Common myeloid progenitor, CD34-positive (primary cell): Measurements from ENCODE around the gene GRAPL.
"Not testable (repeated sequence)": the region's sequence is repeated elsewhere in the genome, so short reads cannot be mapped to it uniquely, and the experiment has no call there.

Source experiments
- CTCF ChIA-PET: fragments of 350-600 bp; sonication (Branson Sonifier 250); formaldehyde crosslinking; loops from one replicate; lab custom pipeline; 2021; ENCODE audit warnings: antibody characterized with exemption; lab: Charles Lee
- POLR2A ChIA-PET: fragments of 350-600 bp; sonication (Branson Sonifier 250); formaldehyde crosslinking; loops from one replicate; lab custom pipeline; 2021; ENCODE audit warnings: antibody characterized with exemption; lab: Charles Lee
- DNase-seq, 3 donors: peaks; one replicate each; pipeline versions ENCODE4 v3.0.0 to v3.0.0-alpha.2; 2013
- H3K27ac ChIP-seq, 2 experiments: 1 replicate in 1 of 2; 2 replicates in 1 of 2; pipeline ENCODE4 v1.7.0; 2013; ENCODE audit warnings: inconsistent platforms in 2 of 2, low read length in 2 of 2, mild to moderate bottlenecking in 2 of 2, low read depth in 1 of 2, moderate library complexity in 1 of 2; ENCODE audit not compliant: severe bottlenecking in 2 of 2, insufficient read depth in 1 of 2, poor library complexity in 1 of 2
- H3K27me3 ChIP-seq, 5 experiments: replicated peaks in 2 of 5; 1 replicate in 3 of 5; 2 replicates in 2 of 5; pipeline versions ENCODE4 v1.6.1 to v1.7.0; 2013; ENCODE audit warnings: low read length in 4 of 5, mild to moderate bottlenecking in 2 of 5, moderate library complexity in 2 of 5, inconsistent platforms in 1 of 5; ENCODE audit not compliant: insufficient read depth in 5 of 5, control insufficient read depth in 4 of 5
- H3K36me3 ChIP-seq, 4 experiments: 1 replicate in 2 of 4; 2 replicates in 2 of 4; pipeline versions ENCODE4 v1.6.1 to v1.7.0; 2013; ENCODE audit warnings: low read length in 3 of 4, control low read depth in 1 of 4, mild to moderate bottlenecking in 1 of 4; ENCODE audit not compliant: control insufficient read depth in 4 of 4, insufficient read depth in 4 of 4
- H3K4me1 ChIP-seq, 4 experiments: 1 replicate in 3 of 4; 2 replicates in 1 of 4; pipeline versions ENCODE4 v1.6.1 to v1.7.1; 2013; ENCODE audit warnings: low read length in 3 of 4, mild to moderate bottlenecking in 3 of 4, control low read depth in 1 of 4, inconsistent platforms in 1 of 4, moderate library complexity in 1 of 4; ENCODE audit not compliant: control insufficient read depth in 4 of 4, insufficient read depth in 4 of 4; ENCODE audit errors: control extremely low read depth in 1 of 4
- H3K4me3 ChIP-seq, 7 experiments: 1 replicate in 4 of 7; 2 replicates in 3 of 7; pipeline versions ENCODE4 v1.5.1 to v1.7.0; 2013; ENCODE audit warnings: mild to moderate bottlenecking in 7 of 7, low read length in 6 of 7, moderate library complexity in 6 of 7, inconsistent platforms in 2 of 7, low read depth in 2 of 7, control low read depth in 1 of 7; ENCODE audit not compliant: insufficient read depth in 4 of 7, control insufficient read depth in 1 of 7; ENCODE audit errors: extremely low read depth in 1 of 7
- H3K9me3 ChIP-seq, 5 experiments: 1 replicate in 4 of 5; 2 replicates in 1 of 5; pipeline versions ENCODE4 v1.6.1 to v1.7.1; 2013; ENCODE audit warnings: low read length in 4 of 5, mild to moderate bottlenecking in 2 of 5, inconsistent platforms in 1 of 5, low read depth in 1 of 5, moderate library complexity in 1 of 5; ENCODE audit not compliant: control insufficient read depth in 4 of 5, insufficient read depth in 2 of 5; ENCODE audit errors: control extremely low read depth in 1 of 5
- WGBS: methylation state at CpG from one replicate; pipeline ENCODE4 v1.1.5; 2013; ENCODE audit not compliant: insufficient coverage; 5-methylcytosine and 5-hydroxymethylcytosine counted together

GRAPL gene

DNA sequence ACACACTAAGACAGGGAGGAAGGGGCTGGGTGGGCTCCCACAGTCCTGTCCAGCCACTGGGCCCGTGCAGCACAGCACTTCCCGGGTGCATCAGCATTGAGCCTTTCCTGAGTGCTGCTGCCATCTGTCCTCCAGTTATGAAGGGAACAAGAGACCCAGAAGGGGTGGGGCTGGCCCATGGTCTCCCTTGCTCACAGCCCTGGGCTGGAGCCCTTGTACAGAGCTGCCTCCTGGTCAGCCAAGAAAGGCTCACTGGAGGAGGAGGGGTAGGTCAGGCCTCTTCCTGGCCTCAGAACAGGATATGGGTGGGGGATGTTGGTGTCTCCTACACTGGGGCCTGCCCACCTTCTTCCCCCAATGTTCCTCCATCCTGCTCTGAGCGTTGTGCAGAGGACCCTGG is 76.0 kb downstream of the GRAPL start:
- no CpG with 5 or more reads among the region's 3 CpGs for WGBS
- H3K9me3 ChIP-seq, CTCF ChIA-PET, H3K27ac ChIP-seq, H3K27me3 ChIP-seq, H3K4me1 ChIP-seq, H3K36me3 ChIP-seq, DNase-seq, POLR2A ChIA-PET, H3K4me3 ChIP-seq: not testable (repeated sequence)
